ENCODE results near the gene MYEOV.

The MYEOV gene

GRCh38 chr11:69265911-69266510 lies 27.9 kb upstream of the MYEOV start:
- DNase-seq (ENCODE audit: low read depth) = no peak

GRCh38 chr11:69267395-69267805 lies 26.6 kb upstream of the MYEOV start:
- no peak for DNase-seq (ENCODE audit: low read depth)

- no peak for DNase-seq (ENCODE audit: low read depth)
These were observed 25.0 kb upstream of the MYEOV start for GRCh38 chr11:69268911-69269310.

- no peak for DNase-seq (ENCODE audit: low read depth)
These were observed 24.6 kb upstream of the MYEOV start for GRCh38 chr11:69269388-69269787.

GRCh38 chr11:69269926-69270697 lies 23.8 kb upstream of the MYEOV start:
- DNase-seq (ENCODE audit: low read depth) = no peak

- DNase-seq (ENCODE audit: low read depth) = no peak
These were observed 23.0 kb upstream of the MYEOV start for GRCh38 chr11:69270941-69271340.

- DNase-seq (ENCODE audit: low read depth) = no peak
These were observed 21.9 kb upstream of the MYEOV start for GRCh38 chr11:69272055-69272454.

- DNase-seq (ENCODE audit: low read depth) = no peak
These were observed 21.0 kb upstream of the MYEOV start for GRCh38 chr11:69272831-69273485.

- DNase-seq (ENCODE audit: low read depth) = no peak
These were observed 20.4 kb upstream of the MYEOV start for GRCh38 chr11:69273571-69273970.

- DNase-seq (ENCODE audit: low read depth) = no peak
These were observed 19.4 kb upstream of the MYEOV start for GRCh38 chr11:69274531-69275016.

- no peak for DNase-seq (ENCODE audit: low read depth)
These were observed 18.8 kb upstream of the MYEOV start for GRCh38 chr11:69275178-69275577.

GRCh38 chr11:69276165-69276564 lies 17.8 kb upstream of the MYEOV start:
- no peak for DNase-seq (ENCODE audit: low read depth)

GRCh38 chr11:69277074-69277809 lies 16.7 kb upstream of the MYEOV start:
- no peak for DNase-seq (ENCODE audit: low read depth)

- no peak for DNase-seq (ENCODE audit: low read depth)
These were observed 15.7 kb upstream of the MYEOV start for GRCh38 chr11:69278091-69278867.

GRCh38 chr11:69280451-69280850 lies 13.5 kb upstream of the MYEOV start:
- DNase-seq (ENCODE audit: low read depth) = no peak

GRCh38 chr11:69280994-69281393 lies 13.0 kb upstream of the MYEOV start:
- DNase-seq (ENCODE audit: low read depth) = no peak

- no peak for DNase-seq (ENCODE audit: low read depth)
These were observed 10.5 kb upstream of the MYEOV start for GRCh38 chr11:69283446-69283845.

- DNase-seq (ENCODE audit: low read depth) = no peak
These were observed 9.9 kb upstream of the MYEOV start for GRCh38 chr11:69284081-69284511.

- DNase-seq (ENCODE audit: low read depth) = no peak
These were observed 8.9 kb upstream of the MYEOV start for GRCh38 chr11:69285091-69285490.

GRCh38 chr11:69285766-69286165 lies 8.2 kb upstream of the MYEOV start:
- no peak for DNase-seq (ENCODE audit: low read depth)
